H1 (cell line): ENCODE data around the gene ALDH3B1. TPM values are rescaled to one million over a fixed set of nuclear protein-coding genes. Genes with fewer than 3 reads are reported as not detected.

ENCODE experiments used
- CTCF ChIA-PET: fragments of 300-600 bp; sonication (Branson Sonifier 250); formaldehyde crosslinking; loops from one replicate; lab custom pipeline; 2021; ENCODE audit not compliant: partially characterized antibody; lab: Charles Lee
- POLR2A ChIA-PET: fragments of 300-600 bp; sonication (Branson Sonifier 250); formaldehyde crosslinking; loops from one replicate; lab custom pipeline; 2021; ENCODE audit warnings: inconsistent platforms; ENCODE audit not compliant: partially characterized antibody; lab: Charles Lee
- DNase-seq, 2 experiments: peaks; one replicate each; pipeline versions ENCODE4 v3.0.0 to v3.0.0-alpha.2; 2010 to 2022; ENCODE audit warnings: low spot score in 2 of 2, low read depth in 1 of 2, mixed read lengths in 1 of 2
- FAIRE-seq: peaks from 2 replicates; lab custom pipeline; 2011; peaks lifted over from hg19 to GRCh38; lab: Jason Lieb, UNC
- H2AFZ ChIP-seq: 2 replicates; pipeline ENCODE4 v1.8.1; 2012; ENCODE audit warnings: low read length, inconsistent platforms
- H2AK5ac ChIP-seq: 2 replicates; pipeline ENCODE4 v1.6.1; 2013; ENCODE audit warnings: low read depth, low read length
- H2BK120ac ChIP-seq: replicated peaks from 2 replicates; pipeline ENCODE3; 2013; ENCODE audit warnings: low read depth, low read length, inconsistent platforms
- H2BK12ac ChIP-seq: 2 replicates; pipeline ENCODE4 v1.6.1; 2013; ENCODE audit warnings: low read depth, low read length
- H2BK15ac ChIP-seq: 2 replicates; pipeline ENCODE4 v1.6.1; 2013; ENCODE audit warnings: low read length
- H2BK20ac ChIP-seq: 2 replicates; pipeline ENCODE4 v1.6.1; 2013; ENCODE audit warnings: low read length
- H2BK5ac ChIP-seq: 2 replicates; pipeline ENCODE4 v1.6.1; 2013; ENCODE audit warnings: low read depth, low read length
- H3K14ac ChIP-seq: 2 replicates; pipeline ENCODE4 v1.6.1; 2013; ENCODE audit warnings: inconsistent platforms; ENCODE audit not compliant: insufficient read length
- H3K18ac ChIP-seq: 2 replicates; pipeline ENCODE4 v1.6.1; 2013; ENCODE audit warnings: low read length; ENCODE audit errors: extremely low read depth
- H3K23ac ChIP-seq: 2 replicates; pipeline ENCODE4 v1.6.1; 2013; ENCODE audit warnings: inconsistent platforms; ENCODE audit not compliant: insufficient read length
- H3K23me2 ChIP-seq: 2 replicates; pipeline ENCODE4 v1.6.1; 2013; ENCODE audit warnings: low read depth, low read length
- H3K27ac ChIP-seq: 2 replicates; pipeline ENCODE4 v1.6.1; 2011; ENCODE audit warnings: low read depth, low read length, inconsistent platforms
- H3K27me3 ChIP-seq, 4 experiments: replicated peaks in 1 of 4; 1 replicate in 1 of 4; 2 replicates in 3 of 4; pipeline versions ENCODE4 v1.6.1 to v1.8.1; 2011 to 2013; ENCODE audit warnings: low read length in 3 of 4, mild to moderate bottlenecking in 3 of 4, inconsistent platforms in 2 of 4, mixed read lengths in 2 of 4, moderate library complexity in 1 of 4; ENCODE audit not compliant: control insufficient read depth in 3 of 4, insufficient read depth in 3 of 4; ENCODE audit errors: extremely low read depth in 1 of 4
- H3K36me3 ChIP-seq, 4 experiments: 2 replicates each; pipeline versions ENCODE4 v1.6.1 to v1.8.1; 2011 to 2013; ENCODE audit warnings: mild to moderate bottlenecking in 4 of 4, low read length in 3 of 4, moderate library complexity in 2 of 4, control low read depth in 1 of 4, inconsistent platforms in 1 of 4; ENCODE audit not compliant: insufficient read depth in 4 of 4, control insufficient read depth in 2 of 4
- H3K4ac ChIP-seq: replicated peaks from 2 replicates; pipeline ENCODE3; 2013; ENCODE audit warnings: low read length, low read depth, mixed read lengths, inconsistent platforms; ENCODE audit not compliant: insufficient read length
- H3K4me1 ChIP-seq, 4 experiments: replicated peaks in 1 of 4; 1 replicate in 1 of 4; 2 replicates in 3 of 4; pipeline versions ENCODE4 v1.6.1 to v1.8.1; 2011 to 2013; ENCODE audit warnings: low read length in 3 of 4, inconsistent platforms in 2 of 4, mixed read lengths in 1 of 4; ENCODE audit not compliant: insufficient read depth in 4 of 4, control insufficient read depth in 3 of 4
- H3K4me2 ChIP-seq, 2 experiments: 2 replicates each; pipeline versions ENCODE4 v1.6.1 to v1.8.1; 2011 to 2013; ENCODE audit warnings: low read depth in 2 of 2, low read length in 2 of 2, control low read depth in 1 of 2, inconsistent platforms in 1 of 2, mild to moderate bottlenecking in 1 of 2; ENCODE audit not compliant: insufficient read depth in 1 of 2
- H3K4me3 ChIP-seq, 4 experiments: fragments of 200-600, 300-600 bp in 1 of 4; sonication (generic), shearing (Covaris generic), sonication (Bioruptor Twin) in 1 of 4; 2 replicates each; pipeline versions ENCODE4 v1.5.1 to v1.8.1; 2011 to 2016; ENCODE audit warnings: low read length in 4 of 4, low read depth in 3 of 4, control low read depth in 2 of 4, inconsistent platforms in 2 of 4, mild to moderate bottlenecking in 2 of 4, mixed read lengths in 1 of 4, moderate library complexity in 1 of 4; ENCODE audit not compliant: insufficient read depth in 2 of 4; ENCODE audit errors: extremely low read depth in 1 of 4
- H3K56ac ChIP-seq: replicated peaks from 2 replicates; pipeline ENCODE3; 2013; ENCODE audit warnings: low read depth, mild to moderate bottlenecking, mixed read lengths, low read length, inconsistent platforms; ENCODE audit not compliant: insufficient read length
- H3K79me1 ChIP-seq: 2 replicates; pipeline ENCODE4 v1.6.1; 2013; ENCODE audit warnings: low read depth, low read length, control low read depth
- H3K79me2 ChIP-seq, 2 experiments: 2 replicates each; pipeline versions ENCODE4 v1.6.1 to v1.8.1; 2012 to 2013; ENCODE audit warnings: low read length in 2 of 2, mild to moderate bottlenecking in 2 of 2, inconsistent platforms in 1 of 2; ENCODE audit not compliant: insufficient read depth in 2 of 2, control insufficient read depth in 1 of 2
- H3K9ac ChIP-seq, 4 experiments: replicated peaks in 1 of 4; 1 replicate in 1 of 4; 2 replicates in 3 of 4; pipeline versions ENCODE4 v1.6.1 to v1.8.1; 2011 to 2013; ENCODE audit warnings: low read depth in 3 of 4, low read length in 3 of 4, control low read depth in 2 of 4, mild to moderate bottlenecking in 2 of 4, moderate library complexity in 2 of 4, inconsistent platforms in 1 of 4; ENCODE audit errors: extremely low read depth in 1 of 4
- H3K9me3 ChIP-seq, 2 experiments: 2 replicates each; pipeline versions ENCODE4 v1.6.1 to v1.8.1; 2012 to 2013; ENCODE audit warnings: mild to moderate bottlenecking in 2 of 2, moderate library complexity in 2 of 2, control low read depth in 1 of 2, inconsistent platforms in 1 of 2, low read depth in 1 of 2, low read length in 1 of 2, mixed read lengths in 1 of 2; ENCODE audit not compliant: insufficient read depth in 2 of 2
- H4K20me1 ChIP-seq, 2 experiments: replicated peaks in 1 of 2; 2 replicates each; pipeline versions ENCODE3 to v1.8.1; 2011 to 2013; ENCODE audit warnings: inconsistent platforms in 2 of 2, low read length in 2 of 2, mild to moderate bottlenecking in 1 of 2; ENCODE audit not compliant: insufficient read depth in 2 of 2, control insufficient read depth in 1 of 2
- H4K5ac ChIP-seq: 2 replicates; pipeline ENCODE4 v1.6.1; 2013; ENCODE audit warnings: low read length, low read depth, mixed read lengths, inconsistent platforms; ENCODE audit not compliant: insufficient read length
- H4K8ac ChIP-seq: 2 replicates; pipeline ENCODE4 v1.8.0; 2013; ENCODE audit warnings: mild to moderate bottlenecking, moderate library complexity, low read length, inconsistent platforms; ENCODE audit not compliant: insufficient read depth; ENCODE audit errors: extremely low read depth
- H4K91ac ChIP-seq: replicated peaks from 2 replicates; pipeline ENCODE3; 2013; ENCODE audit warnings: low read length, mixed read lengths, inconsistent platforms; ENCODE audit not compliant: insufficient read length
- ASH2L ChIP-seq: fragments of 200-600, 300-600 bp; sonication (generic); IDR thresholded peaks from one replicate; pipeline ENCODE4 v1.7.1; 2017; ENCODE audit warnings: low read length
- ATF3 ChIP-seq: IDR thresholded peaks from 2 replicates; pipeline ENCODE4 v1.6.1; 2011; ENCODE audit warnings: low read depth, mild to moderate bottlenecking, low read length; ENCODE audit not compliant: insufficient read depth
- BCL11A ChIP-seq, 2 experiments: IDR thresholded peaks; one replicate each; pipeline ENCODE4 v1.6.1; 2011; ENCODE audit warnings: low read depth in 2 of 2, low read length in 2 of 2, mild to moderate bottlenecking in 2 of 2
- E2F6 ChIP-seq: IDR thresholded peaks from 2 replicates; pipeline ENCODE4 v1.6.1; 2012; ENCODE audit warnings: inconsistent platforms
- KDM4A ChIP-seq: IDR thresholded peaks from one replicate; pipeline ENCODE4 v1.7.1; 2012; ENCODE audit warnings: low read depth, mild to moderate bottlenecking, moderate library complexity, low read length, inconsistent platforms; ENCODE audit not compliant: severe bottlenecking
- MAX ChIP-seq: IDR thresholded peaks from 2 replicates; pipeline ENCODE4 v1.6.1; 2012; ENCODE audit warnings: inconsistent platforms
- NRF1 ChIP-seq: IDR thresholded peaks from 2 replicates; pipeline ENCODE4 v1.6.1; 2011; ENCODE audit warnings: mild to moderate bottlenecking, low read depth, low read length, improper control_type of control experiment
- POLR2A ChIP-seq, 2 experiments: IDR thresholded peaks; 1 replicate in 1 of 2; 2 replicates in 1 of 2; pipeline ENCODE4 v1.6.1; 2011; ENCODE audit warnings: low read depth in 2 of 2, low read length in 2 of 2, mild to moderate bottlenecking in 2 of 2; ENCODE audit errors: control extremely low read depth in 1 of 2
- RBBP5 ChIP-seq: IDR thresholded peaks from 2 replicates; pipeline ENCODE4 v1.7.1; 2012; ENCODE audit warnings: low read depth, mild to moderate bottlenecking, inconsistent platforms, low read length, moderate library complexity, borderline replicate concordance
- WGBS, 2 experiments: shearing (Covaris generic) in 1 of 2; methylation state at CpG; one replicate each; pipeline versions ENCODE4 v1.1.6 to v1.1.7; 2013 to 2015; ENCODE audit warnings: low lambda C conversion rate in 2 of 2, mixed read lengths in 2 of 2, inconsistent platforms in 1 of 2, low coverage in 1 of 2, missing lambda C conversion rate in 1 of 2; ENCODE audit not compliant: insufficient replicate concordance in 2 of 2, insufficient coverage in 1 of 2, insufficient read length in 1 of 2; ENCODE audit errors: extremely low coverage in 1 of 2, missing lambda C conversion rate in 1 of 2; 5-methylcytosine and 5-hydroxymethylcytosine counted together
- polyA plus RNA-seq, 7 experiments: library from polyadenylated mRNA; depleted of rRNA in 3 of 7; stranded (reverse) in 5 of 7; unstranded in 2 of 7; fragments of >200 nt in 5 of 7; fragments of 200-250 nt in 2 of 7; gene quantifications; 1 replicate in 5 of 7; 2 replicates in 1 of 7; 4 replicates in 1 of 7; pipeline versions ENCODE4 v1.2.1 to v1.2.3, GENCODE V29; 2011 to 2013; ENCODE audit warnings: missing spikeins in 2 of 7, mixed read lengths in 2 of 7
- total RNA-seq: library from RNA; stranded (reverse); fragmentation: NEBNext Ultra II Directional; extraction: Animal tissue kit (Norgen Biotek cat#: 25700); gene quantifications from 2 replicates; pipeline ENCODE4 v1.2.1, GENCODE V29; 2021

ALDH3B1 gene
- total and polyA plus RNA-seq, 2 of the 8 experiments (the other 6 are each of a cell fraction or from before 2014, with no cell fraction given), result 0.32 to 0.47 TPM

- H3K23ac ChIP-seq, result no peak overlapping the region
- no peak overlapping the region for H3K27ac ChIP-seq
- no peak overlapping the region for H3K14ac ChIP-seq
- H3K4me2 ChIP-seq, result peak overlapping the region; percentile 76 to 85
- H3K56ac ChIP-seq, result no peak overlapping the region
- FAIRE-seq (no peak), DNase-seq (peak; percentile 85 to 99)
- H4K91ac ChIP-seq, result no peak overlapping the region
- H3K4me1 ChIP-seq, result peaks cover 0 to 9% (median 8%) of the 10 kb centered on the region in 4 experiments; a peak in 5 of 7 replicates
- no peaks in the 10 kb centered on the region for H3K36me3 ChIP-seq
- no peaks in the 10 kb centered on the region for H4K20me1 ChIP-seq
- peak overlapping the region; percentile 76; the same call in 1 of the 2 replicates for H2BK5ac ChIP-seq
- ChIA-PET CTCF (interaction anchor here (1.0 to 3.9 kb wide), 4 partner anchors 12 to 30 kb away, joined by 3 to 20 read pairs (median 4); partner anchors contain the start of gene ALDH3B1), POLR2A (interaction anchor here (1.2 kb wide), 2 partner anchors 17 to 22 kb away, joined by 4 read pairs; no protein-coding TSS in a partner anchor)
- H3K18ac ChIP-seq, result peak overlapping the region; percentile 96; the same call in 1 of the 2 replicates
- H2AK5ac ChIP-seq, result no peak overlapping the region
- H3K23me2 ChIP-seq, result peaks cover 2% of the 10 kb centered on the region; the same call in 1 of the 2 replicates
- peak overlapping the region; percentile 78; the same call in 1 of the 2 replicates for H2BK12ac ChIP-seq
- no peak overlapping the region for H2BK20ac ChIP-seq
- 27% methylated on average over 41 of the region's 41 CpGs; no CpG with 5 or more reads in 1 of the 2 experiments for WGBS, 2 experiments
- 0 out of 2 replicates have a peak overlapping the region, but pooled peaks have one; percentile 7 for H4K8ac ChIP-seq
- no peaks in the 10 kb centered on the region for H3K79me1 ChIP-seq
- H3K27me3 ChIP-seq, result no peaks in the 10 kb centered on the region
- H2BK15ac ChIP-seq, result peak overlapping the region; percentile 93; the same call in 1 of the 2 replicates
- H3K4ac ChIP-seq, result no peak overlapping the region
- H3K4me3 ChIP-seq, result peak overlapping the region; percentile 49 to 68 (median 60); a peak in 7 of 8 replicates
- no peaks in the 10 kb centered on the region for H3K9me3 ChIP-seq
- H2BK120ac ChIP-seq, result no peak overlapping the region
- peak overlapping the region; percentile 90; the same call in 1 of the 2 replicates for H2AFZ ChIP-seq
- no peaks in the 10 kb centered on the region for H3K79me2 ChIP-seq
- H3K9ac ChIP-seq, result no peak overlapping the region
- no peak overlapping the region for H4K5ac ChIP-seq
- TF ChIP-seq ASH2L (peak; percentile 24), MAX (peak; percentile 89), KDM4A (peak; percentile 85), NRF1 (no peak), ATF3 (peak; percentile 74), POLR2A (IDR thresholded peaks at IDR 0.05; ENCODE audit: control extremely low read depth in 1 of 2, low read depth in 2 of 2, low read length in 2 of 2) (0 out of 3 replicates have a peak, but pooled peaks of 1 of the 2 experiments have one; percentile 17), BCL11A (IDR thresholded peaks at IDR 0.05; ENCODE audit: low read depth in 2 of 2, low read length in 2 of 2) (no peak), E2F6 (peak; percentile 93), RBBP5 (0 out of 2 replicates have a peak, but pooled peaks have one; percentile 55)
Measured at GRCh38 chr11:67996622-67997474, 13.3 kb upstream of the ALDH3B1 start.
